Stimulated activated naive CD8-positive, alpha-beta T cell treated with anti-CD3 and anti-CD28 coated beads, Interleukin-15, Interleukin-2, amounts not matched to agents 100 ng/mL and 50 ng/mL, for 24 hours (primary cell): ENCODE measurements around the gene FGD3.

Experiments
- H3K27ac Mint-ChIP-seq: one replicate; pipeline ENCODE4 v1.8.0; 2021; ENCODE audit warnings: mild to moderate bottlenecking, mixed read lengths
- H3K27me3 Mint-ChIP-seq: one replicate; pipeline ENCODE4 v1.8.0; 2021; ENCODE audit warnings: mixed read lengths
- H3K36me3 Mint-ChIP-seq: one replicate; pipeline ENCODE4 v1.8.0; 2021; ENCODE audit warnings: low read depth, mixed read lengths
- H3K4me1 Mint-ChIP-seq: one replicate; pipeline ENCODE4 v1.8.0; 2021; ENCODE audit warnings: low read depth, mixed read lengths
- H3K4me3 Mint-ChIP-seq: one replicate; pipeline ENCODE4 v1.8.0; 2021; ENCODE audit warnings: mild to moderate bottlenecking, mixed read lengths
- H3K9me3 Mint-ChIP-seq: one replicate; pipeline ENCODE4 v1.8.0; 2021; ENCODE audit warnings: mixed read lengths

Gene FGD3

DNA sequence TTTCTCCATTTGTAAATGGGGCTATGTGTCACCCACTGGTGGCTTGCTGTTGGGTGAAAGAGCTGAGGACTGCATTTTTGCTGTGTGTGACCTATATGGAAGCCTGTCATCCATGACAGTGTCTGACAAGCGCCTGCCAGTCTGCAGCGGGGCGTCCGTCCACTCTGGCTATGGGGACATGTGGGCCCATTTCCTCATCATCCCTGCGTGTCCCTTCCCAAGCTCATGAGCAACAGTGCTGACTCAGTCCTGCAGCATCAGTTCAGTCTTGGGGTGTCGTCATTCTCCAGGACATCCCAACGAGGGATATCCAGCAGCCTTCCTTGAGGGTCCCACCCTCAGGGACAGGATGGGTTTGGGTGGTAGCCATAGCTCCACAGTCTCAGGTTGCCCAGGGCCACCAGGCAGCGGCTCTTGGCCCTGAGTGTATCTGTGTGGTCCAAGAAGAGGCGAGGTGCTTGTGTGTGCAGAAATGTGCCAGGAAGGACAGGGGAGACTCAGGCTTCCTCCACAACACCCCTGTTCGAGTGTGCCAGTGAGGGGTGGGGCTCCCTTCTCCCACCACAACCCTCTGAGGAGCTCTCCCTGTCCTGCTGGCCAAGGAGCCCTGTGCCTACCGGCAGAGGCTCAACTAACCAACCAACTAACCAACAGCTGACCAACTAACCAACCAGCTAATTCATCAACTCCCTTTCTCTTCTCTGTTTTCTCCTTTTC lies 2.1 kb downstream of the FGD3 start:
- Mint-ChIP-seq H3K27ac (peak overlapping the region; percentile 45), H3K4me1 (peaks cover 53% of the 10 kb centered on the region), H3K27me3 (peaks cover 8% of the 10 kb centered on the region), H3K4me3 (no peak overlapping the region), H3K9me3 (no peaks in the 10 kb centered on the region), H3K36me3 (no peaks in the 10 kb centered on the region)

DNA sequence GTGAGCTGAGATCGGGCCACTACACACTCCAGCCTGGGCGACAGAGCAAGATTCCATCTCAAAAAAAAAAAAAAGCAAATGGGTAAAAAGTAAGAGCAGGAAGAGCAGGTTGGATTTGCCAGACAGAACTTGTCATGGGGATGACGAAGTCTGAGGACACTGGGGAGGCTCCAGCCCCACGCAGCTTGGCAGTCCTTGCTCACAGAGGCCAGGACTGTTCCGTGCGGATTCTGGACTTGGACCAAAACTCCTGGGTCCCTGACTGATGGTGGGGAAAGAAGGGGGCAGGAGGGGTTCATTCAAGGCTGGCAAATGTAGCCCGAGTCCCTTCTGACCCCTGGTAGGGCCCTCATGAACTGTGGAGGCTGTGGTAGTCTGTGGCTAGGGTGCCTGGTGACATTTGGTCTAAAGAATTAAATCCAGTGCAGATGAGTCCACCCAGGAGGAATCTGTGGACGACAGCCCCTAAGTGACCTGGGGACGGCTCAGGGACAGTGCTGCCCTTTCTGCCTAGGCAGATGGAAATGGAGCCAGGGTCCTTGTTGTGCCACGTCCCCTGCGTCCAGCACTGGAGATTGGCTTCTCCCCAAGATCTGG lies 3.1 kb downstream of the FGD3 start:
- H3K36me3 Mint-ChIP-seq = no peaks in the 10 kb centered on the region
- peaks cover 8% of the 10 kb centered on the region for H3K27me3 Mint-ChIP-seq
- H3K4me3 Mint-ChIP-seq = no peak overlapping the region
- no peak overlapping the region for H3K27ac Mint-ChIP-seq
- H3K4me1 Mint-ChIP-seq = peaks cover 61% of the 10 kb centered on the region
- H3K9me3 Mint-ChIP-seq = no peaks in the 10 kb centered on the region

DNA sequence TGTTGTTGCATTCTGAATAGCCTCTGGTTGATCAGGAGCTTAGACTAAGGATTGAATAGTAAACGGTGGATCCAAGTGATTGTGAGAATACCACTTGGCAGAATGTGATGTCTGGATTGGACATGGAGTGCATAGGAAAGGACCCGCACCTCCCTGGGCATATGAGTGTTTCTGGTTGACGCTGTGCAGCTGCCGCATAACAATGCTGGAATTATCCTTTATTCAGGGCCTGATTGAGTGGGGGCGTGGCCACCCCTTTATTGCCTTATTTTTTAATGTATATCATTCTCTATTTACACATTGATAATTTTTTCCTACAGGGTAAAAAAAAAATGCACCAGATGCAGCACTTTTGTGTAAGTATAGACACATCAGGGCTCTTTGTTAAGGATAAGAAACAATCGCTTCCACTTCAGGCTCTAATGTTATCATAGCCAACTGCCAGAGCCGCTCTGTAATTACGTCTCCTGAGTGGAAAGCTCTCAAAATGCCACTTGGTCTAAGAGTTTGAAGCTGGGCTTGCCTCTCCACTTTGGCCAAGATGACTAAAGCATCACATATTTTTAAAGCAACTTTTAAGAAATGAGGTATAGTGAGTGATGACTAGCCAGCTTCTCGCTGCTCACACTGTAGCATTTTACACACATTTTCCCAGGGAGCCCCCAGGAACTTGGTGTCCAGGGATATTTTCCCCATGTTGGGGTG lies 5.7 kb downstream of the FGD3 start:
- Mint-ChIP-seq H3K4me1 (peaks cover 64% of the 10 kb centered on the region), H3K9me3 (no peaks in the 10 kb centered on the region), H3K36me3 (no peaks in the 10 kb centered on the region), H3K4me3 (peak overlapping the region; percentile 74), H3K27ac (peak overlapping the region; percentile 88), H3K27me3 (peaks cover 5% of the 10 kb centered on the region)

DNA sequence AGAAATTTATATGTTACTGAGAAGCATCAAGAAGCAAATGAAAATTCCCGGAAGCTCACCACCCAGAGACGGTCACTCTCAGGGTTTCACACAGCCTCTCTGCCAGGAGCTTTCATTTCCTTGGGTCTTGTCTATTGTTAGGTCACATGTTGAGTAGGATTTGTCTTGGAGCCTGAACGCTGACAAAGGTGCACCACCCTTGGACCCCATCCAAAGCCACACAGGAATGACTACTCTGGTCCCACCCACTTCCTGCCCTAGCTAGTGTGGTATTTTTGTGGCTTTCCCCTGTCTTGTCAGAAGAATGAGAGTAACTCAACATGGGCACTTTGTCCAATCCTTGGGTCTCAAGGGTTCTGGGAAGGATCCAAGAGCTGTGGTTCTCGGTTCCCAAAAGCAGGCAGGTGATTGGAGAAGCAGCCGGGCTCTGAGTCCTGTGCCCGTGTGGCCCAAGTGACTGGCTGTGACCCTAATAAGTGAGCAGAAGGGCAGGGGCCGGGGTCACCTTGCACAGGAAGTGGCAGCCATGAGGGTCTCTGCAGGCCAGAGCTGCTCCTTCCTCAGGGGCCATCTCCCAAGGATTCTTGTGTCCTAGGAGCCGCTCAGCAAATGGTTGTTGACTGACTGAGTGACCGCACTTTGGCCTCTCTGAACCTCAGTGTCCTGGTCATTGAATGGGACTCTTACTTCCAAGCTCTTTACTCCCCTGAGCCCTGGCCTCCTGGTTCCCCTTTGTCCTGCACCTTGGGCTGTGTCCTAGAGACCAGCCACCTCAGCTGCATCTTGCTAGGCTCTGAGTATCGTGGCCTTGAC lies 6.9 kb downstream of the FGD3 start:
- H3K27ac Mint-ChIP-seq = peak overlapping the region; percentile 88

DNA sequence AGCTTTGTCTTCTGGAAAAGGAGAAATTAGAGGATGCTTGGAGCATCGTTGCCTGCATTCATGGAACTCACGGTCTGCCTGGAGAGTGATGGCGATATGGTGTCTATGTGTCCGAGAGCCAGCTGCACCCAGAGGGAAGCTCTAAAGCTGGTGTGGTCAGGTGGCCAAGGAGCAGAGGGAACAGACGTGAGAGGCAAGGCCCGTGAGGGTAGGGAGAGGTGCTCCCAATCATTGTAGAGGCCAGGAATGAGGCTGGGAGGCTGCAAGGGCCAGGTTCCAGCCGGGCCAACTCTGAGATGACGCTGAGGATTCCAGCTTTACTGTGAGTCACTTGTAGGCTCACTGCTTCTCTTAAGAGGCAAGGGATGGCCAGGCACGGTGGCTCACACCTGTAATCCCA lies 7.6 kb downstream of the FGD3 start:
- peak overlapping the region; percentile 19 for H3K4me3 Mint-ChIP-seq
- no peaks in the 10 kb centered on the region for H3K36me3 Mint-ChIP-seq
- H3K4me1 Mint-ChIP-seq = peaks cover 55% of the 10 kb centered on the region
- no peaks in the 10 kb centered on the region for H3K27me3 Mint-ChIP-seq
- H3K9me3 Mint-ChIP-seq = no peaks in the 10 kb centered on the region
- H3K27ac Mint-ChIP-seq = peak overlapping the region; percentile 88

More for the DNA sequence above, 6.9 kb downstream of the FGD3 start:
- Mint-ChIP-seq H3K27me3 (no peaks in the 10 kb centered on the region), H3K4me3 (peak overlapping the region; percentile 74), H3K36me3 (no peaks in the 10 kb centered on the region), H3K9me3 (no peaks in the 10 kb centered on the region), H3K4me1 (peaks cover 58% of the 10 kb centered on the region)

DNA sequence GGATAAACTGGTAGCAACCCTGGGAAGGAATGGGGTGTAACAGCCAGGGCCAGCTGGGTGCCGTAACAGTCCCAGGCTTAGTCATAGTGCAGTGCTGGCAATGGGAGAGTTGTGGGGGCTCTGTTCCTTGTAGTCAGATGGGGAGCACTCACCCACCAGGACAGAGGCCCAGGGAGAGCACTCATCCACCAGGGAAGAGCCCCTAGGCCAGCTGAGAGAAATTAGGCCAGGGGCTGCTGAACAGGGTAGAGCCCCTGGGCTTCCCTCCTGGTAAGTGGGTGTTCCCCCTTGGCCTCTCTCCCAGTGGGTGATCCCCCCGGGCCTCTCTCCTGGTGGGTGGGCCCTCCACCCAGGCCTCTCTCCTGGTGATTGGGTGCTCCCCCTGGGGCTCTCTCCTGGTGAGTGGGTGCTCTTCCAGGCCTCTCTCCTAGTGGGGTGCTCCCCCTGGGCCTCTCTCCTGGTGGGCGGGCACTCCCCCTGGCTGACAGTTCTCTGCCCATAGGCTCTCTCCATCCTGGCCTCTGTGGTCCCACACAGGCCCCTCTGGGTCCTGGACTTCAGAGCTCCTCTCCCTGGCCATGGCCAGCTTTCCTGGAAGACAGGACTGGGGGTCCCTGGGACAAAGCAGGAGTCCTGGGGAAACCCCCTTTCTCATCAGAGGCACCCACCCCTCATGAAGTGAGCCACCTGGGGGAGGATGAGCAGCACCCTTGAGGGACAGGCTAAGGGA lies 13.4 kb downstream of the FGD3 start:
- peaks cover 26% of the 10 kb centered on the region for H3K36me3 Mint-ChIP-seq
- no peak overlapping the region for H3K4me3 Mint-ChIP-seq
- H3K27ac Mint-ChIP-seq = no peak overlapping the region
- H3K4me1 Mint-ChIP-seq = peaks cover 63% of the 10 kb centered on the region
- H3K9me3 Mint-ChIP-seq = peaks cover 4% of the 10 kb centered on the region
- H3K27me3 Mint-ChIP-seq = no peaks in the 10 kb centered on the region

DNA sequence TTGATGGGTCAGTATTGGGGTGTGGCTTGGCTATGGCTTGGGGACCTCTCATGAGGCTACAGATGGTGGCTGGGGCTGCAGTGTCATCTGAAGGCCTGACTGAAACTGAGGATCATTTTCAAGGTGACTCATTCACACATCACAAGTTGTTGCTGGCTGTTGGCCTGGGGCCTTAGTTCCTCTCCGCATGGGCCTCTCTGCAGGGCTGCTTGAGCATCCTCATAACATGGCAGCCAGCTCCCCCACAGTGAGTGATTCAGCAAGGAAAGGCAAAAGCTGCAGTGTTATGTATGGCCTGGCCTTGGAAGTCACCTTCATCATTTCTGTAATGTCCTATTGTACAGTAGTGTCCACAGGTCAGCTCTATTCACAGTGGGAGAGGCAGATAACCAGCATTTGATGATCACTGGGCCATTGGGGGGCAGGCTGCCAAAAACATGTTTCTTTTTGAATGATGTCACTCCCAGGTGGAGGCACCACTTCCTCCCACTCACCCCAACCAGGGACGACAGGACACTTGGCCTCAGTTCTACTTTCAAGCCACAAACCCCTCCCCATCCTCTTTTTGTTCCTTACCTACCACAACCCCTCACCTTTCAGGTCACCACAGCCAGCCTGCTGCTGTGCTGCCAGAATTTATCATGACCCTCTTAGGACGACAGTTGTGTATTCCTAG lies 14.4 kb downstream of the FGD3 start:
- H3K9me3 Mint-ChIP-seq = peaks cover 4% of the 10 kb centered on the region
- peaks cover 61% of the 10 kb centered on the region for H3K4me1 Mint-ChIP-seq
- H3K4me3 Mint-ChIP-seq = no peak overlapping the region
- peak overlapping the region; percentile 83 for H3K27ac Mint-ChIP-seq
- H3K36me3 Mint-ChIP-seq = peaks cover 29% of the 10 kb centered on the region
- H3K27me3 Mint-ChIP-seq = no peaks in the 10 kb centered on the region

DNA sequence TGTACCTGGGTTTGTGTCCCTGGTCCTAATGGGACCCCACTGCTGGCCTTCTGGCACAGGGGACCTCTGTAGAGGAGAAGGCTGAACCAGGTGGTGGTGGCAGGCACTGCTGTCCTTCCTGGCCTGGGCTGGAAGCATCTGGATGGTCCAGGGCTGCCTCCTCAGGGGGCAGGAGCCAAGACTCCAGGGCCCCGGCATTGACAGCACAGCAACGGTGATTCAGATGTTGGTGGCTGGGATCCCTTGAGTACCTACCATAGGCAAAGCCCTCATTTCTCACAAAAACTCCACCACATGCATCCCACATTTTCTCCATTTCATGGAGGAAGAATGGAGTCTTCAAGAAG lies 15.0 kb downstream of the FGD3 start:
- Mint-ChIP-seq H3K27ac (peak overlapping the region; percentile 83), H3K4me3 (no peak overlapping the region), H3K36me3 (peaks cover 34% of the 10 kb centered on the region), H3K4me1 (peaks cover 63% of the 10 kb centered on the region), H3K9me3 (peaks cover 4% of the 10 kb centered on the region), H3K27me3 (no peaks in the 10 kb centered on the region)

DNA sequence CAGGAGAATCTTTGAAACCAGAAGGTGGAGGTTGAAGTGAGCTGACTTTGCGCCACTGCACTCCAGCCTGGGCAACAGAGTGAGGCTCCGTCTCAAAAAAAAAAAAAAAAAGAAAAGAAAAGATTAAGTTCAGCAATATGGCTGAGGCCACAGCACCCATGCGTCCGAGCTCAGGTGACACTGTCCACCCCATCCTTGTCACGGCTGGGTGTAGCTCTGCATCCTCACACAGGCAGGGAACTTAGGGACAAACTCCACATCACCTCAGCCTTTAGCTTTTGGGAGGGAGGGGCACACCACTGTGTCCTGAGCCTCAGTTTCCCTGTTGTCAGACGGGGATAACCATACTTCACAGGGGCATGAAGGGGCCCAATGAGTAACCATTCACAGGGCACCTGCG lies 15.5 kb downstream of the FGD3 start:
- Mint-ChIP-seq H3K4me3 (no peak overlapping the region), H3K27me3 (no peaks in the 10 kb centered on the region), H3K9me3 (peaks cover 4% of the 10 kb centered on the region), H3K36me3 (peaks cover 35% of the 10 kb centered on the region), H3K4me1 (peaks cover 67% of the 10 kb centered on the region), H3K27ac (peak overlapping the region; percentile 83)

DNA sequence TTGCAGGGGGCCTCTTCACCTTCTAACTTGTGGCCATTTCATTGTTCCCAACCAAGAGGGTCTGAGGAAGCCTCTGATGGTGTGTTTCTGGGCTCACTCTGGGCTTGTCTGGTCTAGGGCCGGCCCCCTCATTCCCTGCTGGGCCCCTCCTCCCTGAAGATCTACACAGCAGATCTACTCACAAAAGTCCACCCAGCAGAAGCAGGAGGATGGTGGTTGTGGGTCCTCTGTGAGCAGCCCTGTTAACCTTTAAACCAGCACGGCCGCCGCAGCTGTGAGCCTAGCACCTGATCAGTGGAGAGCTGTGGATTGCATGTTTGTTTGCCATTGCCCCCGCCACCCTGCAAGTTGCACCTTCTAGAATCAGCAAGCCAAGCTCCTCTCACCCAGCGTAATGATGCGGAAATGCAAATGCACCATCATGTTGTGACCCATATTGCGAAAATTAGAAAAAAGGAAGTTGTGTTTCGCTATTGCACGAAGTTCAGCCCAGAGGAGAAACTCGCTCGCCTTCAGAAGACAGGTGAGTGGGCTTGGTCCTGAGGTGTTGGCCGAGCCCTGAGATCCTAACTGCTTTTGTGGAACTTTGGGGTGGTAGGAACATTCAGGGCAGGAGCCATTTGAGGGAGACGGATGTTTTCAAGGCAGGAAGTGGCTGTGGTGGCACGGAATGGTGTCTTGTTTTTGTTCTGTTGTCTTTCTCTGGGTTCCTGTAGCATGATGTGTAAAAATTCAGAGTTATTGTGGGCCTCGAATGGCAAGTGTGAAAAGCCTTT lies 16.7 kb downstream of the FGD3 start:
- Mint-ChIP-seq H3K27me3 (no peaks in the 10 kb centered on the region), H3K36me3 (peaks cover 35% of the 10 kb centered on the region), H3K9me3 (peaks cover 4% of the 10 kb centered on the region), H3K4me1 (peaks cover 75% of the 10 kb centered on the region), H3K4me3 (peak overlapping the region; percentile 96), H3K27ac (peak overlapping the region; percentile 99)

DNA sequence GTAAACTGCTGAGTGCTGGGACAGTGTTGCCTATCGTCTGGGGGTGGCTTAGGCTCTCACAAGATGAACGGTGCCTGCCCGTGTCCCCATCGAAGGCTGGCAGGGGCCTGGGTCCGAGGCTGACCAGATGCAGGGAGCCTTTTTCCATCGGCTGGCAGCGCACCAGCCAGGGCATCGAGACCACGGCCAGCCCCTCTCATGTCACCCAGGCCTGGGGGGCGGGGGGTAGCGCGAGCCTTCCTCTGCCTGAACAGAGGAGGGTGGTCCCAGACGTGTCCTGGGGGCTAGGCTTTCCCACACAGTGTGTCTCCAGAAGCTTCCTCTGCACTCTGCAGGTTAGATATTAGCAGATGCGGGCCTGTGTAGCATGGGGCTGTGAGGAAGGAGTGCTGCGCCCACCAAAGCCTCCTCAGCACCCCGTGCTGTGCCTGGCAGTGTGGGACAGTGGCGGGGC lies 17.3 kb downstream of the FGD3 start:
- H3K27ac Mint-ChIP-seq = peak overlapping the region; percentile 99
- peaks cover 80% of the 10 kb centered on the region for H3K4me1 Mint-ChIP-seq
- H3K36me3 Mint-ChIP-seq = peaks cover 35% of the 10 kb centered on the region
- H3K27me3 Mint-ChIP-seq = no peaks in the 10 kb centered on the region
- peaks cover 4% of the 10 kb centered on the region for H3K9me3 Mint-ChIP-seq
- peak overlapping the region; percentile 96 for H3K4me3 Mint-ChIP-seq

DNA sequence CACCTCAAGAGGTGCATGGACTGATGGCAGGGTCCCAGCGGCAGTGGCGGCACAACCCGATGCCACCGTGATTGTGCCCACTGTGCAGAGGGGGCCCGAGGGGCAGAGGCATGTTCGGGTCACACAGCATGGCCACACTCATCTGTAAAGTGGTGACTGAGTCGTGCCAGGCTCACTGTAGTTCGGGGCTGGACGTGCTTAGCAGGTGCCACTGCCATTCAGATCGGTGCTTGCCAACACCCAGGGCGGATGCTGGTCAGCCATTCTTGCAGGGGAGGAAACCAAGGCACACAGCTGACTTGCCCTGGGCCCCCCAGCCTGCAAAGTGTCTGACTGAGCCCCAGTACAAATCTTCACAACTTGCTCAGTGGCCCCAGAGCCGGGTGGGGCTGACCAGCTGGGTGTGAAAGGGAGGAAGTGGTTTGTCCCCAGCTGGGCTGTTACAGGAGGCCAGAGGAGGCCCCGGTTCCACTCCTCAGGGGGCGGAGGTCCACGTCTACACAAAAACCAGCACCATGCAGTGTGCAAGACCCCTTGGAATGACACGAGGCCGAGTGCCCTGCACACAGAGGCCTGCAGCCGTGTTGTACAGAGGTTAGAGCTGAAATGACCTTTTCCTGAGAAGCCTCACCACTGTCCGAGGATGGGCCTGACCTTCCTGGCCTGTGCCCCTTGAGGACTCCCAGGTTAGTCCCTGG lies 17.9 kb downstream of the FGD3 start:
- Mint-ChIP-seq H3K4me1 (peaks cover 80% of the 10 kb centered on the region), H3K9me3 (peaks cover 4% of the 10 kb centered on the region), H3K27ac (peak overlapping the region; percentile 99), H3K27me3 (no peaks in the 10 kb centered on the region), H3K4me3 (peak overlapping the region; percentile 96), H3K36me3 (peaks cover 35% of the 10 kb centered on the region)
